Testis (tissue), 3 donors: ENCODE data around the gene ATOH7. TPM values are rescaled to one million over a fixed set of nuclear protein-coding genes. Genes with fewer than 3 reads are reported as not detected.

Source experiments
- DNase-seq: peaks from one replicate; pipeline ENCODE4 v3.0.0-alpha.2; 2019
- H3K27ac ChIP-seq, 2 donors: fragments of 200-600 bp; sonication (generic); one replicate each; pipeline ENCODE4 v1.5.1; 2019
- H3K27me3 ChIP-seq: fragments of 200-600 bp; sonication (generic); one replicate; pipeline ENCODE4 v1.5.1; 2019
- H3K36me3 ChIP-seq: fragments of 200-600 bp; sonication (generic); one replicate; pipeline ENCODE4 v1.5.1; 2017; ENCODE audit warnings: low read depth; ENCODE audit errors: missing control alignments
- H3K4me1 ChIP-seq: fragments of 200-600 bp; sonication (generic); one replicate; pipeline ENCODE4 v1.5.1; 2019
- H3K4me3 ChIP-seq, 2 donors: fragments of 200-600 bp; sonication (generic); one replicate each; pipeline ENCODE4 v1.5.1; 2017 to 2019
- H3K9me3 ChIP-seq: fragments of 200-600 bp; sonication (generic); one replicate; pipeline ENCODE4 v1.5.1; 2017
- CTCF ChIP-seq, 3 experiments: fragments of 450-650 bp in 2 of 3; fragments of 200-600 bp in 1 of 3; sonication (generic) in 1 of 3; IDR thresholded peaks; one replicate each; pipeline ENCODE4 v1.5.1; 2016 to 2019; ENCODE audit warnings: antibody characterized with exemption in 3 of 3, mild to moderate bottlenecking in 2 of 3, moderate library complexity in 1 of 3
- POLR2A ChIP-seq: fragments of 450-650 bp; IDR thresholded peaks from one replicate; pipeline ENCODE4 v1.6.1; 2017; ENCODE audit warnings: antibody characterized with exemption, mild to moderate bottlenecking, moderate library complexity
- WGBS, 2 donors: methylation state at CpG; one replicate each; pipeline ENCODE4 v1.1.5; 2018; 5-methylcytosine and 5-hydroxymethylcytosine counted together
- intact Hi-C: fragments of 100-400 bp; cut with DNase I; formaldehyde crosslinking; loops from one replicate; pipeline ENCODE4 v1.15.1; 2023; ENCODE audit warnings: low total_unique reads
- polyA plus RNA-seq: library from polyadenylated mRNA; stranded (reverse); fragments of 350-450 nt; fragmentation: Illumina TruSeq; extraction: RNeasy Lipid Tissue Mini Kit (QIAGEN cat#74804); gene quantifications from one replicate; pipeline ENCODE4 v1.2.3, GENCODE V29; 2014; ENCODE audit warnings: low read depth, low replicate concordance; ENCODE audit not compliant: insufficient read depth
- total RNA-seq, 2 donors: library from RNA; depleted of rRNA; stranded (reverse); fragments of >200 nt; gene quantifications; one replicate each; pipeline ENCODE4 v1.2.3, GENCODE V29; 2016

ATOH7 gene
- total and polyA plus RNA-seq, 3 donors from 2014 or later: 0.21 to 1.2 (median 0.63) TPM

GRCh38 chr10:68223535-68224165 lies 8.3 kb downstream of the ATOH7 start:
- no peak for TF ChIP-seq CTCF (IDR thresholded peaks at IDR 0.05)
- DNase-seq: no peak
- Histone ChIP-seq H3K9me3 (no peaks in the 10 kb centered on the region), H3K4me1 (no peaks in the 10 kb centered on the region), H3K27me3 (no peaks in the 10 kb centered on the region), H3K36me3 (no peaks in the 10 kb centered on the region), H3K27ac (no peak overlapping the region), H3K4me3 (no peak overlapping the region)
- WGBS, 2 donors: 82 to 83% methylated on average over 3 of the region's 3 CpGs
- intact Hi-C loops: no loop called here

- H3K4me3 ChIP-seq: no peak overlapping the region
- no peaks in the 10 kb centered on the region for H3K27me3 ChIP-seq
- no peak for TF ChIP-seq CTCF (IDR thresholded peaks at IDR 0.05)
- TF ChIP-seq POLR2A: no peak
- WGBS, 2 donors: 83 to 89% methylated on average over 2 of the region's 2 CpGs
- H3K27ac ChIP-seq: no peak overlapping the region
- no peaks in the 10 kb centered on the region for H3K4me1 ChIP-seq
- no peak for DNase-seq
- intact Hi-C loops: no loop called here
- H3K36me3 ChIP-seq: no peaks in the 10 kb centered on the region
- H3K9me3 ChIP-seq: no peaks in the 10 kb centered on the region
Measured at GRCh38 chr10:68222391-68222790, 9.5 kb downstream of the ATOH7 start.

- Histone ChIP-seq H3K4me3 (no peak overlapping the region), H3K9me3 (no peaks in the 10 kb centered on the region), H3K4me1 (no peaks in the 10 kb centered on the region), H3K36me3 (no peaks in the 10 kb centered on the region), H3K27me3 (no peaks in the 10 kb centered on the region), H3K27ac (no peak overlapping the region)
- no peak for DNase-seq
- intact Hi-C loops: no loop called here
- TF ChIP-seq CTCF (IDR thresholded peaks at IDR 0.05) (no peak), POLR2A (no peak)
Measured at GRCh38 chr10:68221196-68221595, 10.7 kb downstream of the ATOH7 start.

- no peaks in the 10 kb centered on the region for H3K27me3 ChIP-seq
- no peaks in the 10 kb centered on the region for H3K9me3 ChIP-seq
- H3K36me3 ChIP-seq: no peaks in the 10 kb centered on the region
- no peak overlapping the region for H3K27ac ChIP-seq
- DNase-seq: no peak
- intact Hi-C loops: no loop called here
- TF ChIP-seq POLR2A: no peak
- TF ChIP-seq CTCF (IDR thresholded peaks at IDR 0.05): no peak
- WGBS, 2 donors: 90 to 98% methylated on average over 4 of the region's 4 CpGs
- no peaks in the 10 kb centered on the region for H3K4me1 ChIP-seq
- no peak overlapping the region for H3K4me3 ChIP-seq
Measured at GRCh38 chr10:68218786-68219185, 13.1 kb downstream of the ATOH7 start.

- no peaks in the 10 kb centered on the region for H3K4me1 ChIP-seq
- H3K9me3 ChIP-seq: no peaks in the 10 kb centered on the region
- H3K4me3 ChIP-seq: no peak overlapping the region
- WGBS, 2 donors: 63 to 64% methylated on average over 8 of the region's 8 CpGs
- TF ChIP-seq POLR2A (no peak), CTCF (IDR thresholded peaks at IDR 0.05) (peak; percentile 49 to 75 (median 64))
- no peaks in the 10 kb centered on the region for H3K27me3 ChIP-seq
- DNase-seq: no peak
- H3K27ac ChIP-seq: no peak overlapping the region
- H3K36me3 ChIP-seq: no peaks in the 10 kb centered on the region
- intact Hi-C loops: no loop called here
Measured at GRCh38 chr10:68212721-68213352, 19.1 kb downstream of the ATOH7 start.
